Transverse colon (tissue), 4 donors: Measurements from ENCODE around the gene C3orf20. TPM values are rescaled to one million over a fixed set of nuclear protein-coding genes. Genes with fewer than 3 reads are reported as not detected.
A peak's percentile ranks its signal among the peaks of the same experiment; 100 is the strongest.
"Not testable (repeated sequence)": the region's sequence is repeated elsewhere in the genome, so short reads cannot be mapped to it uniquely, and the experiment has no call there.

Experiments used
- DNase-seq: peaks from one replicate; pipeline ENCODE4 v3.0.0-alpha.2; 2019
- H3K27ac ChIP-seq, 4 donors: fragments of 200-600 bp; sonication (generic); 2 replicates each; pipeline ENCODE4 v1.5.1; 2016 to 2018; ENCODE audit warnings: inconsistent platforms in 4 of 4
- H3K27me3 ChIP-seq: fragments of 200-600 bp; sonication (generic); 2 replicates; pipeline ENCODE4 v1.5.1; 2017; ENCODE audit warnings: inconsistent platforms
- H3K36me3 ChIP-seq, 4 donors: fragments of 200-600 bp; sonication (generic); 2 replicates each; pipeline ENCODE4 v1.5.1; 2017 to 2019; ENCODE audit warnings: inconsistent platforms in 4 of 4
- H3K4me1 ChIP-seq, 4 donors: fragments of 200-600 bp; sonication (generic); 2 replicates each; pipeline ENCODE4 v1.5.1; 2017 to 2020; ENCODE audit warnings: inconsistent platforms in 4 of 4
- H3K4me3 ChIP-seq, 4 donors: fragments of 200-600 bp; sonication (generic); 1 replicate in 1 of 4; 2 replicates in 3 of 4; pipeline versions ENCODE4 v1.5.1 to v1.6.1; 2017 to 2019; ENCODE audit warnings: inconsistent platforms in 4 of 4
- H3K9me3 ChIP-seq, 2 donors: fragments of 200-600 bp; sonication (generic); 2 replicates each; pipeline ENCODE4 v1.5.1; 2017 to 2019; ENCODE audit warnings: inconsistent platforms in 2 of 2
- EP300 ChIP-seq: sonication (generic); formaldehyde crosslinking; IDR thresholded peaks from one replicate; pipeline ENCODE4 v1.6.1; 2017; ENCODE audit warnings: antibody characterized with exemption, low read depth
- POLR2A ChIP-seq: fragments of 450-650 bp; IDR thresholded peaks from one replicate; pipeline ENCODE4 v1.6.1; 2016; ENCODE audit warnings: antibody characterized with exemption, mild to moderate bottlenecking, moderate library complexity
- POLR2AphosphoS5 ChIP-seq, 3 donors: sonication (generic); formaldehyde crosslinking; IDR thresholded peaks; one replicate each; pipeline ENCODE4 v1.6.1; 2016; ENCODE audit warnings: antibody characterized with exemption in 3 of 3
- WGBS, 2 donors: methylation state at CpG; one replicate each; pipeline ENCODE4 v1.1.5; 2018; ENCODE audit warnings: low coverage in 1 of 2; 5-methylcytosine and 5-hydroxymethylcytosine counted together
- in situ Hi-C, 4 donors: fragments of 200-750 bp; cut with MboI; loops; one replicate each; pipeline versions ENCODE4 v1.15.0 to v1.15.1; 2017; ENCODE audit warnings: low sequenced_read_pairs in 3 of 4, low pct_ligation_motif_present in 1 of 4, low pct_unique_long_range_greater_than_20kb in 1 of 4
- intact Hi-C: fragments of 100-400 bp; cut with DNase I; formaldehyde crosslinking; loops from one replicate; pipeline ENCODE4 v1.15.1; 2023; ENCODE audit warnings: low total_unique reads
- total RNA-seq, 4 donors: library from RNA; depleted of rRNA; stranded (reverse); fragments of >200 nt; gene quantifications; one replicate each; pipeline ENCODE4 v1.1.0, GENCODE V29; 2016
- TF ChIP-seq, protein P1 (sequence below), 5 experiments: fragments of 200-600 bp in 3 of 5; fragments of 450-650 bp in 2 of 5; sonication (generic) in 3 of 5; IDR thresholded peaks; 1 replicate in 2 of 5; 2 replicates in 3 of 5; pipeline ENCODE4 v1.5.1; 2016 to 2017; ENCODE audit warnings: antibody characterized with exemption in 5 of 5, inconsistent platforms in 3 of 5, mild to moderate bottlenecking in 2 of 5, moderate library complexity in 1 of 5

C3orf20 gene
- total RNA-seq, 4 donors from 2014 or later, result not detected

DNA sequence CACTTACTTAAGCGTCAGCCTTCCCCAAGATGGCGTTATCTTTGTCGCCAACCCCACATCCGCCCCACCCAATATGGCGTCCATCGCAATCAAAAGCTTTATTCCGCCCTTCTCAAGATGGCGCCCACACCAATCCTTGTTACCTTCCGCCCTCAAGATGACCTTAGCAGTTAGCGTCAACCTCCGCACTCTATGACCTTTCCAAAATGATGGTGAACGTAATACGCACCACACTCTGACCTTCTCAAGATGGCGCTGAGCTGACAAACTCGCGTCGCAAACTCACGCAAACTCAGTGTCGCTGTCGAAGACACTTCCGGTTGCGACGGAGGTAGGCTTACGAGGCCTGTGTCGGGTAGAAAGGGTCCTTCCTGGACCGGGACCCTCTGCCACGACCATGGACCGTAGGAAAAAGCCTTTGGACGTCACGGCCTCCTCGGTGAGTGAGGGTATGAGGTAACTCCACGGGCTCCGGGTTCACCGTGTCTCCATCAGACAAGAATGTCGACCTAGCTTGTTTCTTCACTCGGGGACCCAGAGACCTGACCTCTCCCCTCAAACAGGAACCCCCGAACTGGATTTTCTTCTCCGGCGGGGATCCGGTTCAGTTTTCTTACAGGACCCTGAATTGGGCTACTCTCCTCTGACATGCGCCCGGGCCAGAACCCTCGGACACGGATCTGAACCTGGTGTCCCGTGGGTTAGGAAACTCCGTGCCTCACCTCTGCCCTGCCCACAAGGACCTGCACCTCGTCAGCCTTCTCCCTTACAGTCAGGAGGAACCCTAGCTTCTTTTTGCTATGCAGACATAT, 23.3 kb upstream of the C3orf20 start, which contains the start of gene CCDC174:
CCDC174 (plus strand) TSS at position 323 of the 812 bp plus-strand sequence; CDS start at position 398, 75 bp downstream.
- H3K27me3 ChIP-seq, result no peaks in the 10 kb centered on the region
- H3K36me3 ChIP-seq, result peaks cover 0 to 20% (median 9%) of the 10 kb centered on the region in 4 donors
- peak within 1 kb of the TSS; percentile 88 to 94 (median 90) for H3K27ac ChIP-seq
- H3K9me3 ChIP-seq, result no peaks in the 10 kb centered on the region
- H3K4me3 ChIP-seq, result peak within 1 kb of the TSS; percentile 58 to 79 (median 62)
- 0% methylated on average over 9 to 34 of the region's 47 CpGs for whole genome bisulfite sequencing, 2 donors
- TF ChIP-seq POLR2AphosphoS5 (IDR thresholded peaks at IDR 0.05) (peak; percentile 92 to 100 (median 99)), POLR2A (peak; percentile 91), EP300 (no peak)
- TF ChIP-seq, protein P1, sequence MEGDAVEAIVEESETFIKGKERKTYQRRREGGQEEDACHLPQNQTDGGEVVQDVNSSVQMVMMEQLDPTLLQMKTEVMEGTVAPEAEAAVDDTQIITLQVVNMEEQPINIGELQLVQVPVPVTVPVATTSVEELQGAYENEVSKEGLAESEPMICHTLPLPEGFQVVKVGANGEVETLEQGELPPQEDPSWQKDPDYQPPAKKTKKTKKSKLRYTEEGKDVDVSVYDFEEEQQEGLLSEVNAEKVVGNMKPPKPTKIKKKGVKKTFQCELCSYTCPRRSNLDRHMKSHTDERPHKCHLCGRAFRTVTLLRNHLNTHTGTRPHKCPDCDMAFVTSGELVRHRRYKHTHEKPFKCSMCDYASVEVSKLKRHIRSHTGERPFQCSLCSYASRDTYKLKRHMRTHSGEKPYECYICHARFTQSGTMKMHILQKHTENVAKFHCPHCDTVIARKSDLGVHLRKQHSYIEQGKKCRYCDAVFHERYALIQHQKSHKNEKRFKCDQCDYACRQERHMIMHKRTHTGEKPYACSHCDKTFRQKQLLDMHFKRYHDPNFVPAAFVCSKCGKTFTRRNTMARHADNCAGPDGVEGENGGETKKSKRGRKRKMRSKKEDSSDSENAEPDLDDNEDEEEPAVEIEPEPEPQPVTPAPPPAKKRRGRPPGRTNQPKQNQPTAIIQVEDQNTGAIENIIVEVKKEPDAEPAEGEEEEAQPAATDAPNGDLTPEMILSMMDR (IDR thresholded peaks at IDR 0.05), result no peak
- intact Hi-C loops, result no loop called here
- peaks cover 12 to 34% (median 29%) of the 10 kb centered on the region in 4 donors for H3K4me1 ChIP-seq
- in situ Hi-C loops, result loop anchor here in 3 of 4 donors (25.0 kb wide), 3 partner anchors 386 to 464 kb away; partner anchors contain the start of genes MRPS25 (in 2 of the 3), LSM3 (in 1 of the 3) and XPC (in 1 of the 3)
- DNase-seq, result peak; percentile 97

GRCh38 chr3:14652360-14652907, 22.5 kb upstream of the C3orf20 start:
- peaks cover 0 to 28% (median 12%) of the 10 kb centered on the region in 4 donors for H3K36me3 ChIP-seq
- H3K4me1 ChIP-seq, result peaks cover 12 to 34% (median 29%) of the 10 kb centered on the region in 4 donors
- in situ Hi-C loops, result loop anchor here in 3 of 4 donors (25.0 kb wide), 3 partner anchors 385 to 465 kb away; partner anchors contain the start of genes MRPS25 (in 2 of the 3), LSM3 (in 1 of the 3) and XPC (in 1 of the 3)
- H3K4me3 ChIP-seq, result peak overlapping the region; percentile 58 to 79 (median 62)
- H3K9me3 ChIP-seq, intact Hi-C loops, H3K27me3 ChIP-seq, DNase-seq: not testable (repeated sequence)
- peak overlapping the region; percentile 88 to 94 (median 90) for H3K27ac ChIP-seq
- WGBS, 2 donors, result 74 to 85% methylated on average over 11 to 21 of the region's 21 CpGs

- no peaks in the 10 kb centered on the region for H3K9me3 ChIP-seq
- no peak for DNase-seq
- H3K36me3 ChIP-seq, result peaks cover 0 to 72% (median 35%) of the 10 kb centered on the region in 4 donors
- TF ChIP-seq EP300 (no peak), POLR2A (no peak)
- TF ChIP-seq, protein P1 (IDR thresholded peaks at IDR 0.05), result no peak
- WGBS, 2 donors, result 74 to 100% methylated on average over 1 to 2 of the region's 2 CpGs
- no peaks in the 10 kb centered on the region for H3K27me3 ChIP-seq
- in situ Hi-C loops, result loop anchor here in 3 of 4 donors (25.0 kb wide), 3 partner anchors 380 to 470 kb away; partner anchors contain the start of genes MRPS25 (in 2 of the 3), LSM3 (in 1 of the 3) and XPC (in 1 of the 3)
- intact Hi-C loops, result no loop called here
- H3K4me3 ChIP-seq, result no peak overlapping the region
- H3K27ac ChIP-seq, result no peak overlapping the region
- peaks cover 11 to 18% (median 13%) of the 10 kb centered on the region in 4 donors for H3K4me1 ChIP-seq
These were observed 17.4 kb upstream of the C3orf20 start for GRCh38 chr3:14657579-14657978.

DNA sequence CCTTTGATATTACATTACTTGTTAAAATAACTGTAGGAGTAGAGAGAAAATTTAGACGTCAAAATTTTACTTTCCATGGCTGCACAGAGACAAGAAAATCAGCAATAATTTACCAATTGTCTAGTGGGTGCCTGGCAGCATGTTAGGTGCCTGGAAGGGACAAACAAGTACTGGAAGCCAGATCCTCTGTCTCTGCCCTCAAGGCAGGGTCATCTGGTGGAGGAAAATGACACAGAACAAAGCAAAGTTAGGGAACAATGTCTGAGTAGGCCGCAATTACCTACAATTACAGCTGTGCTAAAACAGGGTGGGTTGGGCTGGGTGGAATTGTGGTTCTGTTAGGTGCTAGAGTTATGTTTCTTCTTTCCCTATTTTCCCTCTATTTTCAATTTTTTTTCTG, 16.0 kb upstream of the C3orf20 start:
- H3K4me1 ChIP-seq, result peaks cover 0 to 4% (median 2%) of the 10 kb centered on the region in 4 donors
- in situ Hi-C loops (loop anchor here in 3 of 4 donors (25.0 kb wide), 3 partner anchors 378 to 472 kb away; partner anchors contain the start of genes MRPS25 (in 2 of the 3), LSM3 (in 1 of the 3) and XPC (in 1 of the 3)), intact Hi-C loops (no loop called here)
- H3K27ac ChIP-seq, result no peak overlapping the region
- WGBS, 2 donors, result 88 to 90% methylated on average over 2 of the region's 2 CpGs
- no peaks in the 10 kb centered on the region for H3K27me3 ChIP-seq
- TF ChIP-seq EP300, result no peak
- TF ChIP-seq POLR2A, result no peak
- TF ChIP-seq POLR2AphosphoS5 (IDR thresholded peaks at IDR 0.05), result no peak
- TF ChIP-seq, protein P1 (IDR thresholded peaks at IDR 0.05), result no peak
- no peaks in the 10 kb centered on the region for H3K9me3 ChIP-seq
- H3K4me3 ChIP-seq, result no peak overlapping the region
- DNase-seq, result no peak
- H3K36me3 ChIP-seq, result peaks cover 0 to 86% (median 41%) of the 10 kb centered on the region in 4 donors
